AG04450 (cell line): ENCODE measurements around the gene FAM161A. TPM values are rescaled to one million over a fixed set of nuclear protein-coding genes. Genes with fewer than 3 reads are reported as not detected.
"Not testable (repeated sequence)": the region's sequence is repeated elsewhere in the genome, so short reads cannot be mapped to it uniquely, and the experiment has no call there.

ENCODE experiments used
- CTCF ChIA-PET: fragments of 300-600, 350-600 bp; formaldehyde crosslinking; extraction: SDS; loops from one replicate; lab custom pipeline; 2022; ENCODE audit warnings: antibody characterized with exemption, inconsistent platforms; lab: Charles Lee
- POLR2A ChIA-PET: fragments of 350-600 bp; formaldehyde crosslinking; extraction: SDS; loops from one replicate; lab custom pipeline; 2021; ENCODE audit warnings: antibody characterized with exemption, inconsistent platforms; lab: Yijun Ruan, JAX
- DNase-seq: peaks from one replicate; pipeline ENCODE4 v3.0.0-alpha.2; 2011; ENCODE audit warnings: low read depth, low spot score
- H3K27ac ChIP-seq: one replicate; pipeline ENCODE4 v1.5.1; 2012; ENCODE audit warnings: low read depth, low read length, control low read depth
- H3K27me3 ChIP-seq: one replicate; pipeline ENCODE4 v1.6.0; 2012; ENCODE audit warnings: low read length; ENCODE audit not compliant: control insufficient read depth, insufficient read depth
- H3K4me3 ChIP-seq: 2 replicates; pipeline ENCODE4 v1.5.1; 2011; ENCODE audit warnings: mild to moderate bottlenecking, low read depth, low read length, control low read depth
- H3K9me3 ChIP-seq: 2 replicates; pipeline ENCODE4 v1.5.1; 2012; ENCODE audit warnings: low read length; ENCODE audit not compliant: control insufficient read depth, insufficient read depth
- polyA plus RNA-seq: library from polyadenylated mRNA; depleted of rRNA; stranded (reverse); fragments of >200 nt; gene quantifications from 2 replicates; pipeline ENCODE4 v1.2.3, GENCODE V29; 2011
- TF ChIP-seq, protein P1 (sequence below): IDR thresholded peaks from 2 replicates; pipeline ENCODE4 v1.5.1; 2011; ENCODE audit warnings: low read depth, low read length, control low read depth, inconsistent platforms

FAM161A gene
- polyA plus RNA-seq, 1 experiment: 1.1 TPM

DNA sequence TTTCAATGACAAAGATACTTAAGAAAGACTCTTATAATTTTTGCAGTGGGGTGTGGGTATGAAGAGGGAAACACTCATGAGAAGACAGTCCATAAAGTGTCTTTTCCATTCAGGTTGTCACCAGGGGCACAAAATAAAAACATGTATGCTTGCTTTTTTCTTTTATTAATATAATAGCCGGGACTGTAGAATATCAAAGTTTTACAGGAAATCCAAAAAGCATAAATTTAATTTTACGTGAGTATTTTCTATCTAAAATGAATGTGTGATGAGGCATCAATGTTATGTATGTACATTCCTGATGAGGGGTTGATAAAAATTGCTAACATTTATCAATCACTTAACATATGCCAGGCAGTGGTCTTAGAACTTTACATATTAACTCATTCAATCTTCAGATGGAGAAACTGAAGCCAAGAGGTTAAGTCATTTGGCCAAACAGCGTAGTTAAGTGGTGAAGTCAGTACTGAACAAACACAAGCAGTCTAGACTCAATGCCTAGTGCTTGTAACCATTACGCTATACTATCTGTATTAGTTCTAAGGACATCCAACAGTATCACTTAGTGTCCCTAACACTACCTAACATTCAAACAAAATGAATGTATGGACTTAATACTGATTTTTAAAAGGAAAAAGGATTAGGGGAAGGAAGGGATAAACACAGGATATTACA lies 23.8 kb upstream of the FAM161A start:
- Histone ChIP-seq H3K27ac (no peak overlapping the region), H3K4me3 (no peak overlapping the region), H3K27me3 (no peaks in the 10 kb centered on the region), H3K9me3 (no peaks in the 10 kb centered on the region)
- ChIA-PET POLR2A (interaction anchor here (0.6 kb wide), 1 partner anchor 12 kb away, joined by 4 read pairs; no protein-coding TSS in a partner anchor), CTCF (no interaction called here)
- no peak for DNase-seq
- TF ChIP-seq, protein P1, sequence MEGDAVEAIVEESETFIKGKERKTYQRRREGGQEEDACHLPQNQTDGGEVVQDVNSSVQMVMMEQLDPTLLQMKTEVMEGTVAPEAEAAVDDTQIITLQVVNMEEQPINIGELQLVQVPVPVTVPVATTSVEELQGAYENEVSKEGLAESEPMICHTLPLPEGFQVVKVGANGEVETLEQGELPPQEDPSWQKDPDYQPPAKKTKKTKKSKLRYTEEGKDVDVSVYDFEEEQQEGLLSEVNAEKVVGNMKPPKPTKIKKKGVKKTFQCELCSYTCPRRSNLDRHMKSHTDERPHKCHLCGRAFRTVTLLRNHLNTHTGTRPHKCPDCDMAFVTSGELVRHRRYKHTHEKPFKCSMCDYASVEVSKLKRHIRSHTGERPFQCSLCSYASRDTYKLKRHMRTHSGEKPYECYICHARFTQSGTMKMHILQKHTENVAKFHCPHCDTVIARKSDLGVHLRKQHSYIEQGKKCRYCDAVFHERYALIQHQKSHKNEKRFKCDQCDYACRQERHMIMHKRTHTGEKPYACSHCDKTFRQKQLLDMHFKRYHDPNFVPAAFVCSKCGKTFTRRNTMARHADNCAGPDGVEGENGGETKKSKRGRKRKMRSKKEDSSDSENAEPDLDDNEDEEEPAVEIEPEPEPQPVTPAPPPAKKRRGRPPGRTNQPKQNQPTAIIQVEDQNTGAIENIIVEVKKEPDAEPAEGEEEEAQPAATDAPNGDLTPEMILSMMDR: no peak

DNA sequence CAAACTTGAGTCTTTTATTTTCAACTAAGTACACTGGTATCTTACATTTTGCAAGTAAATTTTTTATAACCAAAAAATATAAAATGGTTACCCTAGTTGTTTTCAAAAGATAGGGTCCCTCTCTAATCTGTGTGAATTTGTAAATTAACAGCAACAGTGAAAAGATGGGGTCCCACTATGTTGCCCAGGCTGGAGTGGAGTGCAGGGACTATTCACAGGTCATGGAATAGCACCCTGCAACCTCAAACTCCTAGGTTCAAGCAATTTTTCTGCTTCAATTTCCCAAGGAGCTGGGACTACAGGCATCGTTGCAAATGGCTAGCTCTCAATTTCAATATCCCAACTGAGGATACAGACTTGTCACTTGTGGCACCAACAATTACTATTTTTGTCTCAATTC lies 22.5 kb upstream of the FAM161A start:
- H3K4me3 ChIP-seq: no peak overlapping the region
- ChIA-PET CTCF (no interaction called here), POLR2A (no interaction called here)
- DNase-seq: no peak
- no peak overlapping the region for H3K27ac ChIP-seq
- no peaks in the 10 kb centered on the region for H3K9me3 ChIP-seq
- H3K27me3 ChIP-seq: no peaks in the 10 kb centered on the region
- TF ChIP-seq, protein P1: no peak

DNA sequence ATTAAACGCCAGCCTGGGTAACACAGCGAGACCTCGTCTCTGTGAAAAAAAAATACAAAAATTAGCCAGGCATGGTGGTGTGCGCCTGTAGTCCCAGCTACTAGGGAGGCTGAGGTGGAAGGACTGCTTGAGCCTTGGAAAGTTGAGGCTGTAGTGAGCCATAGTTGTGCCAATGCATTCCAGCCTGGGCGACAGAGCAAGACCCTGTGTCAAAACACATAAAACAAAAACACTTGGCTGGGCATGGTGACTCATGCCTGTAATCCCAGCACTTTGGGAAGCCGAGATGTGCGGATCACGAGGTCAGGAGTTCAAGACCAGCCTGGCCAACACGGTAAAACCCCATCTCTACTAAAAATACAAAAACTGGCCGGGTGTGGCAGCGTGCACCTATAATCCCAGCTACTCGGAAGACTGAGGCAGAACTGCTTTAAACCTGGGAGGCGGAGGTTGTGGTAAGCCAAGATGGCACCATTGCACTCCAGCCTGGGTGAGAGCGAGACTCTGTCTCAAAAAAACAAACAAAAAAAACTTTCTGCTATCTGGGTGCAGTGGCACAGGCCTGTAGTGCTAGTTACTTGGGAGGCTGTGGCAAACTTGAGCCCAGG lies 12.7 kb upstream of the FAM161A start:
- H3K4me3 ChIP-seq, H3K27me3 ChIP-seq, CTCF ChIA-PET, H3K27ac ChIP-seq, DNase-seq, H3K9me3 ChIP-seq: not testable (repeated sequence)
- POLR2A ChIA-PET: interaction anchor here (0.7 kb wide), 1 partner anchor 530 kb away, joined by 4 read pairs; no protein-coding TSS in a partner anchor

DNA sequence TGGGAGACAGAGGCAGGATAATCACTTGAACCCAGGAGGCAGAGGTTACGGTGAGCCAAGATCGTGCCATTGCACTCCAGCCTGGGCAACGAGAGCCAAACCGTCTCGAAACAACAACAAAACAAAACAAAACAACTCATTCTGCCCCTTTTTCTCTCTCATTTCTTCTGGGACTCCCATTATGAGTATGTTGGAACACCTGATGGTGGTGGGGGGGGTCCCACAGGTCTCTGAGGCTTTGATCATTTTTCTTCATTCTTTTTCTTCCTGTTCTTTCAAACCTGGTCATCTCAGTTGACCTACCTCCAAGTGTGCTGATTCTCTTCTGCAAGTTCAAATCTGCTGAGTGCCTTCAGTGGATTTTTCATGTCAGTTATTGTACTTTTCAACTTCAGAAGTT lies 8.2 kb upstream of the FAM161A start:
- H3K4me3 ChIP-seq: no peak overlapping the region
- ChIA-PET POLR2A (no interaction called here), CTCF (no interaction called here)
- no peak overlapping the region for H3K27ac ChIP-seq
- 0 out of 2 replicates have a peak, but pooled peaks cover 4% of the 10 kb centered on the region for H3K9me3 ChIP-seq
- no peak for DNase-seq
- no peaks in the 10 kb centered on the region for H3K27me3 ChIP-seq
- TF ChIP-seq, protein P1: no peak

DNA sequence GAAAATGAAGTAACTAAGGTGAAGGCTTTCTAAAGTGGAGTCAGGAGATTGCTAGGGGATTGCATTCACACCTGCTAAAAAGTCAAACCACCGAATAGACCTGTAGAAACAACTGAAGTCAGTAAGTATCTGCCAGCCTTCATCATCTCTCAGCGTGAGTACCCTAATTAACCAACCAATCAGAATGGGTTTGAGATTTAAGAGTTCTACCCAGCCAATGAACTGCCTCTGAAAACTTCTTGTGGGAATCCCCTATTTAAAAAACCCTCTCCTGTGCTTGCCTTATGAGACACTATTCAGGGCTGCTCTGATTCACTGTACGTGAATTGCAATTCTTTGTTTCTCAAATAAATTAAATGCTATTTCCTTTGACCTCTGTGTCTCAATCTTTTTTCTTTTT lies 3.4 kb upstream of the FAM161A start:
- Histone ChIP-seq H3K27ac (no peak overlapping the region), H3K27me3 (no peaks in the 10 kb centered on the region), H3K9me3 (no peaks in the 10 kb centered on the region), H3K4me3 (no peak overlapping the region)
- no peak for DNase-seq
- ChIA-PET CTCF (no interaction called here), POLR2A (no interaction called here)
- TF ChIP-seq, protein P1: no peak
